Measurements from ENCODE around the gene SLC35D2.

- TF ChIP-seq POLR2AphosphoS5 (IDR thresholded peaks at IDR 0.05; ENCODE audit: low read depth, low read length) = no peak
- no peak; the same call in 1 of the 2 replicates for TF ChIP-seq POLR2A (IDR thresholded peaks at IDR 0.05; ENCODE audit: low read depth, low read length)
These were observed 7.7 kb upstream of the SLC35D2 start for GRCh38 chr9:96391021-96391765.

Measured in GM12891 (cell line).